Epidermal melanocyte (primary cell): ENCODE measurements around the gene CDKN2AIP.
"Not testable (repeated sequence)": the region's sequence is repeated elsewhere in the genome, so short reads cannot be mapped to it uniquely, and the experiment has no call there.

Experiments used
- DNase-seq: peaks from one replicate; pipeline ENCODE4 v3.0.0; 2011; ENCODE audit warnings: low spot score; ENCODE audit not compliant: insufficient read length

CDKN2AIP gene

GRCh38 chr4:183413234-183414200, 30.9 kb upstream of the CDKN2AIP start:
- no peak for DNase-seq

GRCh38 chr4:183416879-183417755, 27.3 kb upstream of the CDKN2AIP start:
- DNase-seq = no peak

GRCh38 chr4:183422962-183423631, 21.3 kb upstream of the CDKN2AIP start:
- no peak for DNase-seq

- DNase-seq = no peak
These were observed 20.2 kb upstream of the CDKN2AIP start for GRCh38 chr4:183424109-183424744.

DNA sequence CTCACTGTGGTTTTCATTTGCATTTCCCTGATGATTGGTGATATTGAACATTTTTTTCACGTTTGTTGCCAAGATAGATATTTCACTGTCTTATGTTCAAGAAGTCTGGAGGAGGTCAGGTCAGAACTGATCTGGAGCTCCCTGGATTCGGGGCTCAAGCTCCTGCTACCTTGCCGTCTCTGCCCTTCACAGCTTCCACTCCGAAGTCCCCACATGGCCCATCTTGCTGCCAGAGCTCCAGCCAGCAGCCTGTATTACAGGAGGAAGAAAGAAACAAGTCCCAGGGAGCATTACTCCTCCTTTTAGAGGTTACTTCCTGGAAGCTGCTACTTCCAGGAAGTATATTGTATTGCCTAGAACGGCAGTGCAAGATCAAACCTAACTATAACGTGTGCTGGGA, 17.9 kb upstream of the CDKN2AIP start:
- no peak for DNase-seq

- no peak for DNase-seq
These were observed 14.9 kb upstream of the CDKN2AIP start for GRCh38 chr4:183429489-183429888.

- DNase-seq = no peak
These were observed 14.0 kb upstream of the CDKN2AIP start for GRCh38 chr4:183430317-183430993.

- DNase-seq = no peak
These were observed 13.5 kb upstream of the CDKN2AIP start for GRCh38 chr4:183430994-183431347.

- DNase-seq = no peak
These were observed 12.8 kb upstream of the CDKN2AIP start for GRCh38 chr4:183431614-183432013.

DNA sequence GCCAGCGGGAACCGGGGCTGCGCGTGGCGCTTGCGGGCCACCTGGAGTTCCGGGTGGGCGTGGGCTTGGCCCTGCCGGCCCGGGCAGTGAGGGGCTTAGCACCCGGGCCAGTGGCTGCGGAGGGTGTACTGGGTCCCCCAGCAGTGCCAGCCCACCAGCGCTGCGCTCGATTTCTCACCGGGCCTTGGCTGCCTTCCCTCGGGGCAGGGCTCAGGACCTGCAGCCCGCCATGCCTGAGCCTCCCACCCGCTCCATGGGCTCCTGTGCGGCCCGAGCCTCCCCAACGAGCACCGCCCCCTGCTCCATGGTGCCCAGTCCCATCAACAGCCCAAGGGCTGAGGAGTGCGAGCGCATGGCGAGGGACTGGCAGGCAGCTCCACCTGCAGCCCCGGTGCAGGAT, 11.3 kb upstream of the CDKN2AIP start:
- not testable (repeated sequence) for DNase-seq

- no peak for DNase-seq
These were observed 10.2 kb upstream of the CDKN2AIP start for GRCh38 chr4:183434264-183434663.

- DNase-seq = no peak
These were observed 9.7 kb upstream of the CDKN2AIP start for GRCh38 chr4:183434666-183435190.

DNA sequence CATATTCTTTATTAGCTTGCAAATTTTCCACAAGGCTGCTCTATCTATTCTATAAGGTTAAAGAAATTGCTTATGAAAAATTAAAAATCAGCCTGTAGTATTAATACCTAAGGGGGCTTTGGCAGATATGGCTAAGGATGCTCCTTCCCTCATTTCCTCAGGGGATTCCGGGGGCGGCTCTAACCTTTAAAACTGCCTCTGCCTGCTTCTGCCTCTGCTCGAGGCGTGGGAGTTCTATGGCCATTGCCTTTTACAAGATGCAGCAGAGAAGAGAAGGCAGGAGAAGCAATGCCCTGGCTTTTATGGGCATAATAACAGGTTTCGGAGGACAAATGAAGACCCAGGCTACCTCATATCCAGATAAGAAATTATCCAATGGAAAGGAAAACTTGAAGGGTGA, 8.6 kb upstream of the CDKN2AIP start:
- no peak for DNase-seq

DNA sequence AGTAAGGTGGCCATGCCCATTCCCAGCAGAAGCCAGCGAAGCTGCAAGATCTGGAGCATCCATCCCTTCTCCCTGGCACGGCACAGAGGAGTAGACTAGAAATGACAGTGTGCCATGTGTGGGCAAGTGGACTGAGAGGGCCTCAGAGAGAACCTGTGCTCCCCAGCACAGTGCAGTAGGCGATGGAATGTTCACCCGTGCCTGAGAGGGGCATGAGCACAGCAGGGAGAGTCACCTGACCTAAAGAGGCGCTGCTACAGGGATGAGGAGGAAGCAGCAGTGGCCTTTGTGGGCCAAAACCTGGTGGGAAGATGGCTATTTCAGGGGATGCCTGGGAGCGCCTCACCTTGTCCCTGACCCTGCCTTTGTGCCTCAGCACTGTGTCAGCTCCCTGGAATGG, 8.0 kb upstream of the CDKN2AIP start:
- DNase-seq = no peak

- no peak for DNase-seq
These were observed 7.0 kb upstream of the CDKN2AIP start for GRCh38 chr4:183437452-183437851.

DNA sequence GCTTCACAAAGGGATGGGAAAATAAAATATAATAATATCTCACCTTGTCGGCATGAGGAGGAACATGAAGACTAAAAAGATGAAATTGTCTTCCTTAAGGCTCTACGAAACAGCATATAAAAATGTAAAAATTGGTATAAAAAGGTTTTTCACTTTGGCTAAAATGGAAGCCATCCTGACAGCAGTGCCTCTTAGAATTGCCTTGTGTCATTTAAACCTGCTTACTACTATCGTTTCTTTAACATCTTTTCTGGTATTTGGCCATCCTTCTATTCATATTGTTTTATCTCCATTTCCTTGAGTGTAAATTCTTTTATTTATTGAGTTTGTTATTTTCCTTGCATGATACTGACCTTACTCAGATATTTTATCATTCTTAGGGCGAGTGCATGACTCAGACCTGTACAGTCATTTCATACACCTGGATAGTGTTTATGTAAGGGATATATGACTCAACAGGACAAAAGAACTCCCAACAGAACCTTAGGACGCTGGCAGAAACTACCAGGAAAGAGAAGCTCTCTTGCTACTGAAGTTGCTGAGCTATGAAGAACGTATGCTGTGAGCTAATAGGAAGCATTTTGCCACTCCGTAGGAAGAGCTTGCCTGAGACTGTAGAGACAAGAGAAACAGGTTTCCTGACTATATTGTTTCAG, 5.8 kb upstream of the CDKN2AIP start:
- no peak for DNase-seq

GRCh38 chr4:183441276-183441675, 3.2 kb upstream of the CDKN2AIP start:
- no peak for DNase-seq

DNA sequence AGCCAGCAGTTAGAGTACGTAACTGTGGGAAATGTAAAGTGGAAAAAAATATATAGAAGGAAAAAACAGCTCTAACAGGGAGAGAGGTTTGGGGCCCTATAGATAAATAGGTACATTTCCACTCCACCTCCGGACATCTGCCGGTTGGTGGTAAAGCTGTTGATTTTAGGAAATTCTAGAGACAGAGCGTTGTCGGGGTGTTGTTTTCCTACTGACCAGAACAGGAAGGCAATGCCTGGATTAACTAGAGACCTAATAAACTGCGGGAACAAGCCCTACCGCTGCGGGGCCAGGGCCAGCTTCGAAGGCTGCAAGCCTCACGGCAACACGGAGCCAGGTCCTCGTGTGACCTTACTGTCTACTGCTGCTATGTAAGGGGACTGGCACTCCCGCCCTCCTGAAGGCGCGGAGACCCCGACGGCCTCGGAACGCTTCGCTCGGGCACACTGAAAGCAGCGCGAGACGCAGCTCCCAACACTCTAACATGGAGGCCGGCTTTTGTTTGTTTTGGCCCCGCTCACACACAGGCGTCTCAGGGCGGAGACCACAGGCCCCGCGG, 702 bp upstream of the CDKN2AIP start:
- no peak for DNase-seq

DNA sequence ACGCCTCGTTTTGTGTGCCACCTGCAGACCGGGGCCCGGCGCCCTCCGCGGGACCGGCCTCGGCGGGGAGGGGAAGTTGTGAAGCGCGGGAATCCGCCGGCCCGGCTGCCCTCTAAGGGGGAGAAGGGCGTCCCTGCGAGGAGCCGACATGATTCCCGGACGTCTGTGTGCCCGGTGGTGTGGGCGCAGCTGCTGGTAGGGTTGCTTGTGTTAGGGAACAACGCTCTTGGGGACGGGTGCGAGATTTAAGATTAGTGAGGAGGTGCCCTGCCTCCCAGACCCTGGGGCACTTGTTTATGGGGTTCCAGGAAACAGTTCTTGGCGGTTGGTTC, 627 bp downstream of the CDKN2AIP start:
- DNase-seq = no peak

DNA sequence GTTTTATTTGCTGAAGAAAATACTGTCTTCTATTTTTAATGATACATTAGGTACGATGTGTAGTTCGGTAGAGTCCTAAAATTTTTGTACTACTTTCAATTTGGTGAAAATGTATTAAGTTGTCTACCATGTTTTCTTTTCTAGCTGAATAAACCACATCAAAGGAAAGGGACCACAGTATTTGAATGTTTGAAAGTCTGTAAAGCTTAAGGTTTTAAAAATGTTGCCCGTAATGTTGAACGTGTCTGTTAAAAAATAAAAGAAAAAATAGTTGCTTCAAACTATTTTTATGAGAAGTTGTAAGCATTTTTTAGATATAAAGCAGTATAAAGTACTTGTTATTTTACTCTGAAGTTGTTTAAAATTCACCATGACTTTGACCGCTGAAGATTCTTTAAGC, 3.2 kb downstream of the CDKN2AIP start:
- DNase-seq = no peak
